Activated T-helper 1 cell treated with anti-CD3 and anti-CD28 coated beads, Interleukin-12 subunit alpha, Interleukin-12 subunit beta, Interleukin-2, Interleukin-4 antibody, amounts not matched to agents 30 ng/mL and 10 ng/mL and 1 ng/mL, durations not matched to agents 14 hours and 24 hours and 36 hours (primary cell): Measurements from ENCODE around the gene ZFHX3. TPM values are rescaled to one million over a fixed set of nuclear protein-coding genes. Genes with fewer than 3 reads are reported as not detected.

ENCODE experiments used
- DNase-seq: peaks from one replicate; pipeline ENCODE4 v3.0.0; 2021; ENCODE audit warnings: low spot score
- H3K27ac Mint-ChIP-seq: one replicate; pipeline ENCODE4 v1.8.0; 2021; ENCODE audit warnings: mild to moderate bottlenecking, mixed read lengths
- H3K27me3 Mint-ChIP-seq: one replicate; pipeline ENCODE4 v1.8.0; 2022; ENCODE audit warnings: mild to moderate bottlenecking, moderate library complexity, mixed read lengths; ENCODE audit not compliant: insufficient read depth
- H3K36me3 Mint-ChIP-seq: one replicate; pipeline ENCODE4 v1.8.0; 2021; ENCODE audit warnings: low read depth, mixed read lengths
- H3K4me1 Mint-ChIP-seq: one replicate; pipeline ENCODE4 v1.8.0; 2021; ENCODE audit warnings: low read depth, mixed read lengths
- H3K4me3 Mint-ChIP-seq: one replicate; pipeline ENCODE4 v1.8.0; 2021; ENCODE audit warnings: mild to moderate bottlenecking, moderate library complexity, mixed read lengths
- H3K9me3 Mint-ChIP-seq: one replicate; pipeline ENCODE4 v1.8.0; 2021; ENCODE audit warnings: mixed read lengths
- intact Hi-C: fragments of 100-400 bp; cut with micrococcal nuclease; formaldehyde crosslinking; loops from one replicate; pipeline ENCODE4 v1.15.1; 2024
- total RNA-seq: library from RNA; stranded (reverse); gene quantifications from 2 replicates; pipeline ENCODE4 v1.2.3, GENCODE V29; 2022

Gene ZFHX3
- total RNA-seq, 1 donor from 2014 or later, result 0.34 TPM

DNA sequence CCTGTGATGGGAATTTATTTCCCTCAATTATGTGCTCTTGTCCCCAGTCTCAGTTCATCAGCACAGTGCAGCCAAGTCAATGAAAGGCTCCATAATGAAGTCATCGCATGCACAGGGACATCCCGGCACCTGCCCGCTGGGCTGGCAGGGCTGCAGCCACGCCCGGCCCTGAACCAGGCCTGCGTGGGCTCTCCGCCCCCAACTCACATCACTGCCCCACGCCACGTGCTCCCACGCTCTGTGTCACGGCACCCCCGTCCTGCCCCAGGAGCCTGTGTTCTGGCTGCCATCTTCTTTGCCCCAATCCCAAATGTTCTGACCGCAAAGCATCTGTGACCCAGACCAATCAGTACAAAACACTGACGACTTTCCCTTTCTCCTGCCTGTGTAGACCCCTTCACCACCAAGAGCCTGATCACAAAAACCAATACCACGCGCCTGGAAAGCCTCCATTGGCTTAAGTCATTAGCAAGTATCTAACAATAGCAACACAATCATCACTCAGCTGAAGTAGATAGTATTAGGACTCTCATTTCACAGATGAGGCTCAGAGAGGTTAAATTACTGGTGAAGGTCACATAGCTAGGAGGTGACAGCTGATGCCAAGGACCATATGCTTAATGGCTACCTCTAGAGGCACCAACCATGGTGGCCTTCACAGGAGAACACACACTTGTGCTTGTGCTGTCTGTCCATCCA lies 202.5 kb downstream of the ZFHX3 start:
- H3K4me3 Mint-ChIP-seq, result no peak overlapping the region
- intact Hi-C loops, result loop anchor here (10.0 kb wide), 1 partner anchor 209 kb away; no protein-coding TSS in a partner anchor
- DNase-seq, result no peak
- no peak overlapping the region for H3K27ac Mint-ChIP-seq
- peaks cover 8% of the 10 kb centered on the region for H3K27me3 Mint-ChIP-seq
- H3K4me1 Mint-ChIP-seq, result peaks cover 25% of the 10 kb centered on the region
- no peaks in the 10 kb centered on the region for H3K9me3 Mint-ChIP-seq
- no peaks in the 10 kb centered on the region for H3K36me3 Mint-ChIP-seq

GRCh38 chr16:72844225-72844920 lies 203.6 kb downstream of the ZFHX3 start:
- DNase-seq, result no peak

DNA sequence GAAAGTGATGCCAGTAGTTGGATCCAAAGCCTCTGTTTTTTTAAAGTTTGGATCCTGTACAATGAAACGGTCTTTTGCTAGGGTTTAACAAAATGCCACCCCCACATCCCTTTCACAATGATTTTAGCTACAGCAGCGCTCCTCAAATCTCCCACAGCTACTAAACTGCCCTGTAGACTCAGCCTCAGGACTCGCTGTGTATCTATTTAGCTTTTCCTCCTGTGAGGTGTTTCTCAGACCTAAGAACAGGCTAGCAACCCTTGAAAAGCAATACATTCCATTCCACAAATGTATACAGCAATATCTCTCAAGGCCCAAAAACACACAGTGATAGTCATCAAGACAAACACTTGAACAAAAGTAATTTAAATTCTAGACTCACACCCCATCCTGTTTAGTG lies 206.4 kb downstream of the ZFHX3 start:
- Mint-ChIP-seq H3K27me3 (peaks cover 8% of the 10 kb centered on the region), H3K9me3 (no peaks in the 10 kb centered on the region), H3K27ac (no peak overlapping the region), H3K4me1 (peaks cover 25% of the 10 kb centered on the region), H3K4me3 (no peak overlapping the region), H3K36me3 (no peaks in the 10 kb centered on the region)
- DNase-seq, result no peak
- intact Hi-C loops, result loop anchor here (10.0 kb wide), 1 partner anchor 213 kb away; no protein-coding TSS in a partner anchor

More at GRCh38 chr16:72844225-72844920, 203.6 kb downstream of the ZFHX3 start:
- H3K27me3 Mint-ChIP-seq, result peaks cover 8% of the 10 kb centered on the region
- H3K4me1 Mint-ChIP-seq, result peaks cover 25% of the 10 kb centered on the region
- intact Hi-C loops, result loop anchor here (10.0 kb wide), 1 partner anchor 210 kb away; no protein-coding TSS in a partner anchor
- no peaks in the 10 kb centered on the region for H3K36me3 Mint-ChIP-seq
- H3K9me3 Mint-ChIP-seq, result no peaks in the 10 kb centered on the region
- H3K27ac Mint-ChIP-seq, result no peak overlapping the region
- no peak overlapping the region for H3K4me3 Mint-ChIP-seq

DNA sequence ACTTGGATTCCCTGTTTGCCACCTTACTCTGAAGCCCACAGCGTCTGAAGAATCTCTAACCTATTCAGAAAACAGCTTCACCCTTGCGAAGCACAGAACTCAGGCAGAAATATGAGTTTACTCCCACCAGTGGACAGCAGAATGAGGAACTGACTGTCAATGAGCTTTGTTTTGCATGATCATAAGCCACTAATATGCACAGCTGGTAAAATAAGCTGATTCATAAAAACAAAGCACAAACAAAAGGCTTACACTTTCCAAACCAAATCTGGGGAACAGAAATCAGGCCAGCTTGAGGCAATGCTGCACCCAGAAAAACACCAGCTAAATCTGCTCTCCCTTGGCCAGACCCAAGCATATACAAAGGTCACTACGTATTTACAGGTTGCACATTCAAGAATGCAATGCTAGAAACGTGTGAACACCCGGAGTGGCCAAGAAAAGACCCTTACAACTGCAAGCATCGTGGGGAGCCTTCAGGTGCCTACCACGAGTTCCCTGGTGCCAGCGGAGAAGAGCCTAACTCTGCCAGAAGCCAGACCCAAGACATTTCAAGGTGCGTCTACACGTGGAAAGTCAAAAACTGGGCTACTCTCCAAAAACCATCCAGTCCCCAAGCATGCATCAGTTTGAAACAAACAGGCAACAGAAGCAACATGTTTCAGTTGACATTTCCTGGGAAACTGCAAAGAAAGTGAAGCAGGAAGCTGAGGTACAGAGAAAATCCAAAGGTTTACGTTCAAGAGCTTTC lies 207.1 kb downstream of the ZFHX3 start:
- Mint-ChIP-seq H3K27me3 (peaks cover 4% of the 10 kb centered on the region), H3K9me3 (no peaks in the 10 kb centered on the region), H3K4me3 (no peak overlapping the region), H3K36me3 (no peaks in the 10 kb centered on the region), H3K27ac (no peak overlapping the region), H3K4me1 (peaks cover 22% of the 10 kb centered on the region)
- intact Hi-C loops, result loop anchor here (10.0 kb wide), 1 partner anchor 214 kb away; no protein-coding TSS in a partner anchor
- no peak for DNase-seq

GRCh38 chr16:72838951-72839350 lies 209.0 kb downstream of the ZFHX3 start:
- Mint-ChIP-seq H3K27ac (no peak overlapping the region), H3K27me3 (peaks cover 6% of the 10 kb centered on the region), H3K4me3 (no peak overlapping the region), H3K4me1 (peaks cover 9% of the 10 kb centered on the region), H3K9me3 (no peaks in the 10 kb centered on the region), H3K36me3 (no peaks in the 10 kb centered on the region)
- intact Hi-C loops, result no loop called here
- no peak for DNase-seq

GRCh38 chr16:72838586-72838910 lies 209.4 kb downstream of the ZFHX3 start:
- Mint-ChIP-seq H3K36me3 (no peaks in the 10 kb centered on the region), H3K27me3 (peaks cover 6% of the 10 kb centered on the region), H3K4me1 (peaks cover 5% of the 10 kb centered on the region), H3K4me3 (no peak overlapping the region), H3K9me3 (no peaks in the 10 kb centered on the region), H3K27ac (no peak overlapping the region)
- no peak for DNase-seq
- intact Hi-C loops, result no loop called here

DNA sequence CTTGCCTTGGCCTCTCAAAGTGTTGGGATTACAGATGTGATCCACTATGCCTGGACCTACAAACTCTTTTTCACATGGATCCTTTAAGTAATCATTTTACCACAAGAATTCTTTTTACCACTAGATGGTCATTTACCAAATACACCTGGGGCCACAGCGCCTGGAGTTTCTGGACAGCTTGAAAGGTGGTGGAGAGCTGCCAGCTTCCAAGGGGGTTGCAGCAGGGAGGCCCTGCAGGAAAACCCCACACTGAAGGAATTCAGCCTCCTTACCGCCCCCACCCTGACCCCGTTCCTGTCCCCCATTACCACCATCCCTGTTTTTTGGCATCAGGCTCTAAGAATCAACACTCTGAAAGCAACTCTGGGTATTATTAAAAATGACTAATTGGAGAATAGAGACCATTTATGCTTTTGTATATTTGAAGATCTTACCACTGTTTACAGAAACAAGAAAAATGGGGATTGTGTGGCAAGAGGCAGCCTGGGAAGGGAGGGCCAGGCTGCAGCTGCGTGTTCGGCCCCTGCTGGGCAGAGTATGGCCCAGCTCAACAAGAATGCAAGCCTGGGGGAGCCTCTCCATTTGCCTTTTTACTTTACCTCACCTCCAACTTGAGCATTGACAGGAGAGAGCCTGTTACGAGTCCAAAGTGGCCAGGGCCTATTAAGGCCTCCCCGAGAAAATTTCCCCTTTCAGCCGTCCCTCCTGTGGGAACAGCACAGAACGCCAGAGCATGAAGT lies 209.9 kb downstream of the ZFHX3 start:
- intact Hi-C loops, result no loop called here
- no peak overlapping the region for H3K4me3 Mint-ChIP-seq
- no peaks in the 10 kb centered on the region for H3K9me3 Mint-ChIP-seq
- H3K4me1 Mint-ChIP-seq, result peaks cover 4% of the 10 kb centered on the region
- no peaks in the 10 kb centered on the region for H3K36me3 Mint-ChIP-seq
- H3K27me3 Mint-ChIP-seq, result peaks cover 6% of the 10 kb centered on the region
- DNase-seq, result no peak
- H3K27ac Mint-ChIP-seq, result no peak overlapping the region

DNA sequence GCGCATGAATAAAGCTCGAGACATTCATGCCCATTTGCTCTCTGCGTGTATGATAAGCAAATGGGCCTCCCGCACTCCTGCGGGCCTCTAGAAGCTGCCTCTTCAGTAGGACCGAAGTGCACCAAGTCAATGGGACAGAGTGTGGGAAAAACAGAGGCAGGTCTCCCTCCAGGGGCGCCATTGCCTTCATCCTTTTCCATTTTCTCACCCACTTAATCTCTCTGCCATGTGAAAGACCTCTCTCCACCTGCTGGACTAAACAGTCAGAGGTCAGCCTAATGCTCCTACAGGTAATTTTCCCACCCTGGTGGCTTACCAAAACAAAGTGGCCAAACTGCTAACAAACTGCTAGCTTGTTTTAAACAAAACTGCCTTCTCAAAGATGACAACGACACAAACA lies 210.9 kb downstream of the ZFHX3 start:
- Mint-ChIP-seq H3K27me3 (peaks cover 3% of the 10 kb centered on the region), H3K9me3 (no peaks in the 10 kb centered on the region), H3K4me1 (peaks cover 4% of the 10 kb centered on the region), H3K4me3 (no peak overlapping the region), H3K36me3 (no peaks in the 10 kb centered on the region), H3K27ac (no peak overlapping the region)
- no peak for DNase-seq
- intact Hi-C loops, result no loop called here

DNA sequence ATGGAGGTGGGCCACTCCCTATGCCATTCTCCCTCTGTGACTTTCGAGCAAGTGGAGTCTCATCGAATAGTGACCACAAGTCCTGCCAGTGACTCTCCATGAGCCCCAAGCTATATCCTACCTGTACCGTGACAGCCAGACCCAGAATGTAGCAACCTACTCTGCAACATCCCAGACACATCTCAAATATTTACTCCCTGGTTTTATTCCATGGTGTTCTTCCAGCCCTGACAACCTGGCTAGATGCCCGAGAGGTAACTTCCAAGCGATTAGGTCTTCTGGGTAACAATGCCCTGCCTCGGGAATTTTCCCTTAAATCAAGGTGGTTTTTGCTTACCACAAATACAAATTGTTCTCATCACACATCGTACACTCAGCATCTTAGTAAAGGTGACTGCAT lies 211.7 kb downstream of the ZFHX3 start:
- intact Hi-C loops, result no loop called here
- no peak for DNase-seq
- H3K27me3 Mint-ChIP-seq, result peaks cover 3% of the 10 kb centered on the region

DNA sequence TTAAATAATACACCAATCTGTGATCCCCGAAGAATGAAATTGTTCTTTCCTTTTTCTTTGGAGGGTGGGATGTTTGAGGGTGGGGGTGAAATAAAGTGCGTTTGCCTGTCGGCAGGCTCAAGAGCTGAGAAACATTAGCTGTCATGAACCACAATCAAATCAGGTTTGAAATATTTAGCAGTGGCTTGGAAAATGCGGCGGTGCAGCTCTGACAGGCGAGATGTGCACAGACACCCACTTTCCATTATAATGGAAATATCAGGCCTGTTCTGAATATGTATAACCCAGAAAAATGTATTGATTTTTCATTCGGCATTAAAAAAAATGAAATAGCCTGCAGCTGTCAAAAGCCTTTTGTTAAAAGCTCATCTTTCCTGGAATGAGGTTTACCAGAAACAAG lies 212.8 kb downstream of the ZFHX3 start:
- intact Hi-C loops, result no loop called here

More for the DNA sequence above, 211.7 kb downstream of the ZFHX3 start:
- Mint-ChIP-seq H3K4me3 (no peak overlapping the region), H3K4me1 (peaks cover 4% of the 10 kb centered on the region), H3K9me3 (no peaks in the 10 kb centered on the region), H3K36me3 (no peaks in the 10 kb centered on the region), H3K27ac (no peak overlapping the region)

GRCh38 chr16:72834499-72834898 lies 213.4 kb downstream of the ZFHX3 start:
- H3K36me3 Mint-ChIP-seq, result no peaks in the 10 kb centered on the region

More for the DNA sequence above, 212.8 kb downstream of the ZFHX3 start:
- H3K4me1 Mint-ChIP-seq, result peaks cover 4% of the 10 kb centered on the region
- H3K36me3 Mint-ChIP-seq, result no peaks in the 10 kb centered on the region
- H3K4me3 Mint-ChIP-seq, result no peak overlapping the region
- no peaks in the 10 kb centered on the region for H3K9me3 Mint-ChIP-seq
- DNase-seq, result no peak
- no peak overlapping the region for H3K27ac Mint-ChIP-seq
- peaks cover 3% of the 10 kb centered on the region for H3K27me3 Mint-ChIP-seq

GRCh38 chr16:72833969-72834368 lies 214.0 kb downstream of the ZFHX3 start:
- Mint-ChIP-seq H3K27ac (no peak overlapping the region), H3K4me1 (peaks cover 4% of the 10 kb centered on the region), H3K9me3 (no peaks in the 10 kb centered on the region), H3K36me3 (no peaks in the 10 kb centered on the region), H3K4me3 (no peak overlapping the region), H3K27me3 (peaks cover 3% of the 10 kb centered on the region)
- intact Hi-C loops, result no loop called here
- DNase-seq, result no peak

More at GRCh38 chr16:72834499-72834898, 213.4 kb downstream of the ZFHX3 start:
- Mint-ChIP-seq H3K4me3 (no peak overlapping the region), H3K9me3 (no peaks in the 10 kb centered on the region), H3K27ac (no peak overlapping the region), H3K27me3 (peaks cover 3% of the 10 kb centered on the region), H3K4me1 (peaks cover 4% of the 10 kb centered on the region)
- DNase-seq, result no peak
- intact Hi-C loops, result no loop called here
